Tibial nerve (tissue), 4 donors: ENCODE data around the gene RAB12. TPM values are rescaled to one million over a fixed set of nuclear protein-coding genes. Genes with fewer than 3 reads are reported as not detected.
A peak's percentile ranks its signal among the peaks of the same experiment; 100 is the strongest.

Experiments used
- DNase-seq, 2 donors: peaks; one replicate each; pipeline ENCODE4 v3.0.0-alpha.2; 2019; ENCODE audit warnings: low spot score in 2 of 2
- H3K27ac ChIP-seq, 4 donors: fragments of 200-600 bp; sonication (generic) in 3 of 4; one replicate each; pipeline ENCODE4 v1.5.1; 2017 to 2019; ENCODE audit warnings: mild to moderate bottlenecking in 1 of 4
- H3K27me3 ChIP-seq, 2 donors: fragments of 200-600 bp; sonication (generic) in 1 of 2; one replicate each; pipeline versions ENCODE4 v1.5.1 to v1.6.0; 2017 to 2019
- H3K36me3 ChIP-seq, 3 donors: fragments of 200-600 bp; sonication (generic); one replicate each; pipeline ENCODE4 v1.5.1; 2018 to 2019
- H3K4me1 ChIP-seq, 4 donors: fragments of 200-600 bp; sonication (generic) in 3 of 4; one replicate each; pipeline ENCODE4 v1.5.1; 2017 to 2019
- H3K4me3 ChIP-seq, 4 donors: fragments of 200-600 bp; sonication (generic) in 3 of 4; one replicate each; pipeline ENCODE4 v1.5.1; 2017 to 2019; ENCODE audit warnings: mild to moderate bottlenecking in 1 of 4, moderate library complexity in 1 of 4
- H3K9me3 ChIP-seq, 4 donors: fragments of 200-600 bp; sonication (generic) in 3 of 4; one replicate each; pipeline ENCODE4 v1.5.1; 2017 to 2019
- CTCF ChIP-seq, 5 experiments: fragments of 200-600 bp in 3 of 5; fragments of 450-650 bp in 2 of 5; sonication (generic) in 3 of 5; IDR thresholded peaks; one replicate each; pipeline ENCODE4 v1.5.1; 2016 to 2019; ENCODE audit warnings: antibody characterized with exemption in 5 of 5, mild to moderate bottlenecking in 3 of 5, moderate library complexity in 2 of 5
- EP300 ChIP-seq, 2 donors: sonication (generic); formaldehyde crosslinking; IDR thresholded peaks; one replicate each; pipeline ENCODE4 v1.6.1; 2017; ENCODE audit warnings: antibody characterized with exemption in 2 of 2, mild to moderate bottlenecking in 1 of 2
- POLR2A ChIP-seq, 2 donors: fragments of 450-650 bp; IDR thresholded peaks; one replicate each; pipeline ENCODE4 v1.6.1; 2017; ENCODE audit warnings: antibody characterized with exemption in 2 of 2, mild to moderate bottlenecking in 2 of 2, moderate library complexity in 2 of 2
- WGBS, 2 donors: methylation state at CpG; one replicate each; pipeline ENCODE4 v1.1.5; 2018; 5-methylcytosine and 5-hydroxymethylcytosine counted together
- total RNA-seq, 4 donors: library from RNA; depleted of rRNA; stranded (reverse); fragments of >200 nt; gene quantifications; one replicate each; pipeline ENCODE4 v1.1.0, GENCODE V29; 2016

Gene RAB12
- total RNA-seq: 100 to 1,000 TPM in 1 of 4 donors, 10 to 100 TPM in 3; 36.0 to 102 (median 53.5) TPM

DNA sequence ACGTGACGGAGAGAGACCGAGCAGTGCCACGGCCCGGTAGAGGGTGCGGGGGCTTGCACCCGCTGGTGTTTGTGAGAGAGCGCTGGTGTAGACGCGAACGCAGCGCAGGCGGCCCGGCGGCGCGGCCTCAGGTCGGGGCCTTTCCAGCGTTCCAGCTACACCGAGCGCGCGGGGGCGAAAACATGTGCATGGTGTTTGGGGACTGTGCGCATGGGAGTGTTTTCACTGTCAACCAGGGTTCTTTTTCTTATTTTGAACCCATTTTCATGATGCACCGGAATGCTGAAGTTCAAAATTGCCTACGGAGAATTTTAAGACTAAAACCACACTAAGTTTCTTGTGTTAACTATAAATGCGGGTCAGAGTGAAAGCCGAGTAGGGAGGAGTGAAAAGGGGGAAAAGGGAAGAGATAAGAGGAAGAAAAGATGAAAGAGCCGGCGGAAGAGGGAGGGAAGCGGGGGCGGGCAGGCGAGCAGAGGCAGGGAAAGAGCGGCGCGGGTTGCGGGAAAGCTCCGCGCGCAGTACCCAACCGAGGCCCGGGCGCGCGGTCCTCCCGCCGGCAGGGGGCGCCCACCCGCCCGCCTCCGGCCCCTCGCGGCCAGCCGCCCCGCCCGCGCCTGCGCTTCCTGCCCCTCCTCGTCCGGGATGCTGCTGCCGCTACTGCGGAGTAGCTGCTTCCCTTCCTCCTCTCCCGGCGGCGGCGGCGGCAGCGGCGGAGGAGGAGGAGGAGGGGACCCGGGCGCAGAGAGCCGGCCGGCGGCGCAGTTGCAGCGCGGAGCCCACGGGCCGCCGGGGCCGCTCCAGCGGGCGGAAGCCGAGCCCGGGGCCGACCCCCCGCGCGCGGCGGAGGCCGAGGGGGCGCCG, at the start of gene RAB12:
Gene RAB12 (plus strand): TSS at position 643 of the 864 bp plus-strand sequence. CDS start 3 bp downstream, at position 646.
- H3K9me3 ChIP-seq: no peaks in the 10 kb centered on the region
- peaks cover 0 to 60% (median 40%) of the 10 kb centered on the region in 4 donors for H3K4me1 ChIP-seq
- peak; percentile 53 to 97 (median 95) for TF ChIP-seq CTCF (IDR thresholded peaks at IDR 0.05)
- no peak for TF ChIP-seq EP300 (IDR thresholded peaks at IDR 0.05)
- TF ChIP-seq POLR2A (IDR thresholded peaks at IDR 0.05): peak; percentile 47 to 55
- WGBS, 2 donors: 2% methylated on average over 53 to 61 of the region's 95 CpGs
- H3K27ac ChIP-seq: peak within 1 kb of the TSS; percentile 73 to 91 (median 84)
- H3K4me3 ChIP-seq: peak within 1 kb of the TSS; percentile 77 to 91 (median 85)
- no peaks in the 10 kb centered on the region for H3K36me3 ChIP-seq
- no peaks in the 10 kb centered on the region for H3K27me3 ChIP-seq
- DNase-seq: peak; percentile 63 to 72

DNA sequence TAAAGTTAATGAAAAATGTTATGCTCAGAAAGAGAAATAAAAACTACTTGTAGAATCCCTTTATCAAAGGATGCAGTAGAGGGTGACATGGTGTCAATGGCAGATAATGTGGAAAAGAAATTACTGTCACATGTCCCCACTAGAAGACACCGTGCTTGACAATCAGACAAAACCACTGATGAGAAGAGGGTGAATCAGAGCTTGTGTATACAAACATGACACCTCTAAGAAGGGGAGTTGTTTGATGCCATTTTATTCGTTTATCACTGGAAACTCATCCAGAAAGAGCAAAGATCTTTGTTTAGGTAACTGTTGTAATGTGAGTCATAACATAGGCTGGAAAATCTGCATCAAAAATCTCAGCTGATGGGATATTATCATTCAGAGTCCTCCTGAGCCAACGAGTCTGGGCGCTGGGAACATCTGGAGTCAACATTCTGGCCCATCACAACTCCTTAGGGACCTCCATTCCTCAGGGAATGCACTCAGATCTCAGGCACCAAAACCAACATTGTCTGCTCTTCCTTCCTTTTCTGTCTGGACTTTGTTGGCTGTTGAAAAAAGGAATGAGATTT, 49.5 kb upstream of the RAB12 start:
- Histone ChIP-seq H3K27me3 (no peaks in the 10 kb centered on the region), H3K4me3 (no peak overlapping the region), H3K27ac (no peak overlapping the region), H3K36me3 (no peaks in the 10 kb centered on the region), H3K4me1 (no peaks in the 10 kb centered on the region), H3K9me3 (no peaks in the 10 kb centered on the region)
- DNase-seq: no peak
- WGBS, 2 donors: 58% methylated on average over 4 of the region's 4 CpGs
- no peak for TF ChIP-seq CTCF (IDR thresholded peaks at IDR 0.05)
- no peak for TF ChIP-seq POLR2A (IDR thresholded peaks at IDR 0.05)
- no peak for TF ChIP-seq EP300 (IDR thresholded peaks at IDR 0.05)

DNA sequence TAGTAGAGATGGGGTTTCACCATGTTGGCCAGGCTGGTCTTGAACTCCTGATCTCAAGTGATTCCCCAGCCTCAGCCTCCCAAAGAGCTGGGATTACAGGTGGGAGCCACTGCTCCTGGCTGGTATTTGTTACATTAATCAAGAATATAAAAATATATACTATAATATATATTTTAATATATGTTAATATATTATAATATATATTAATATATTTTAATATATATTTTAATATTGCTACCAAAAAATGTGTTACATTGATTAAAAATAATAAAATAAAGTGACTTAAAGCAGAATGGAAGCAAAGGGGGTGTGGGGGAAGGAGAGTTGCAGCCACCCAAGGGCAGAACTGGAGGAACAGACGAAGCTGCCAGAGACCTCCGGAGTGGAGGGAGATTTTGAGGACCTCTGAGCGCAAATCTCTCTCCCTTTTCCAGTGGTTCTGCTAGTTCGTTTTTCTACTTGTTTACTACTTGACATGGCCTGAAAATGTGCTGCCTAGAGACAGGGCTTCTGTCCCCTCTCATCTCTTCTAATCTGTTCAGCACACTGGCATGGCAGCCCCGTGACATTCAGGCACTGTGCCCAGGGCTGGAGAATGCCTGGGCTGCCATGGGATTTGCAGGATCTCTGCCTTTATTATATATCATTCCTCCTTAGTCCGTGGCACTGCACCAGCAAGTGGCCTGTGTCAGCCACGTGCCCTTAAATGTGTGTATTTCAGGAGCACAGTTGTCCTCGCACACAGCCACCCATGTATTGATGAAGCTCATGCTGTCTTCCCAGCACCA, 47.9 kb upstream of the RAB12 start:
- no peaks in the 10 kb centered on the region for H3K4me1 ChIP-seq
- TF ChIP-seq EP300 (IDR thresholded peaks at IDR 0.05) (no peak), POLR2A (IDR thresholded peaks at IDR 0.05) (no peak), CTCF (IDR thresholded peaks at IDR 0.05) (no peak)
- H3K9me3 ChIP-seq: no peaks in the 10 kb centered on the region
- H3K27me3 ChIP-seq: no peaks in the 10 kb centered on the region
- H3K27ac ChIP-seq: no peak overlapping the region
- no peak for DNase-seq
- no peaks in the 10 kb centered on the region for H3K36me3 ChIP-seq
- H3K4me3 ChIP-seq: no peak overlapping the region
- WGBS, 2 donors: 80 to 87% methylated on average over 8 of the region's 8 CpGs

DNA sequence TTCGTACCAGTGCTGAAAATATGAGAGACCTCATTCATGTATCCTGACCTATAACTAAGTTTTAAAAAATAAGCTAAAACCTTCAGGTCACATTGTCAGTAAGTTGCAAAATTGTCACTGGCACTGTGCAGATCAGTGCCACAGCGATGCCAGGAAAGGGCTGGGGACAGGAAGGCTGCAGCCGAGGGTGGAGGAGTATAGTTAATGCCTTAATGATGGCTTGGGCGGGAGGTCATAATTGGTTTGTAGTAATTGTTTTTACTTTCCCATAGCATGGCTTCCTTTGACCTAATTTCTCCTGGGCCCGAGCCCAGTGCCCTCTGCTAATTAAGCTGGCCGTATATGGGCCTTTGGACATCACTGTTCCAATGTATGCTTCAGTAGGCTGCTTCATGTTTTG, 47.2 kb upstream of the RAB12 start:
- no peak for DNase-seq
- TF ChIP-seq POLR2A (IDR thresholded peaks at IDR 0.05) (no peak), CTCF (IDR thresholded peaks at IDR 0.05) (no peak), EP300 (IDR thresholded peaks at IDR 0.05) (no peak)
- no peaks in the 10 kb centered on the region for H3K36me3 ChIP-seq
- H3K9me3 ChIP-seq: no peaks in the 10 kb centered on the region
- 77 to 80% methylated on average over 6 of the region's 6 CpGs for WGBS, 2 donors
- no peaks in the 10 kb centered on the region for H3K4me1 ChIP-seq
- no peaks in the 10 kb centered on the region for H3K27me3 ChIP-seq
- H3K27ac ChIP-seq: no peak overlapping the region
- no peak overlapping the region for H3K4me3 ChIP-seq
